Effector CD4-positive, alpha-beta T cell (primary cell): Measurements from ENCODE around the gene BAG1.

Experiments used
- DNase-seq: peaks from one replicate; pipeline ENCODE4 v3.0.0-alpha.2; 2020

The BAG1 gene

DNA sequence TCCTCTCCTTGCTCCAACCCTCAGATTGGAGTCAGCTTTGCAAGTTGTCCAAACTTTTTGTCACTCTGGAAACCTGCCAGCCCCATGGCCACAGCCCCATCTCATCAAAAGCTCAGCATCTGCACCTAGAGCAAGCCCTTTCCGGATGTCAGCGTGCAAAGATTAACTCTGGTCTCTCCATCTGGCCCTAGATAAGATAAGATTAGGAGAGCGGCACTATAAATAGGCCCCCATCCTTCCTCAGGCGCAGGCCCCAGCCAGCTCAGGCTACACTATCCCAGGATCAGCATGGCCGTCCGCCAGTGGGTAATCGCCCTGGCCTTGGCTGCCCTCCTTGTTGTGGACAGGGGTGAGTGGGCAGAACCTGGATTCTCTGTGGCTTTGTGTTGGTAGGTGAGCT lies 24.6 kb downstream of the BAG1 start, which contains the start of gene SPINK4:
Gene SPINK4 (plus strand): TSS at position 247 of the 400 bp plus-strand sequence. CDS start 42 bp downstream, at position 289.
- DNase-seq, result no peak

DNA sequence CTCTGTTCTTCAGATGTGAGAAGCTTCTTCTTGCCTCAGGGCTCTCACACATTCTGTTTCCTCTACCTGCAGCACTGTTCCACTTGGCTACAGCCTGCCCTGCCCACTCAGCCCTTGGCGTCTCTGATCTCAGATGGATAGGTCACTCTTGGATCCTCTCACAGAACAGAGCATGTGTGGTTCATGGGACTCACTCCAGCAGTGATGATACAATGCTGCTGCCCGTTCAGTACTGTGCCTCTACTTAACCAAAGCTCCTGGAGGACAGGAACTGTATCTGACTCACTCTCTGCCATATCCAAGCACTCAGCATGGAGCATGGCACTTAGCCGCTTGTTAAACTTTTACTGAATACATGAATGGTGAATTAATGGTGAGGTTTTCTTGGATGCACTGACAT lies 27.9 kb downstream of the BAG1 start:
- no peak for DNase-seq

DNA sequence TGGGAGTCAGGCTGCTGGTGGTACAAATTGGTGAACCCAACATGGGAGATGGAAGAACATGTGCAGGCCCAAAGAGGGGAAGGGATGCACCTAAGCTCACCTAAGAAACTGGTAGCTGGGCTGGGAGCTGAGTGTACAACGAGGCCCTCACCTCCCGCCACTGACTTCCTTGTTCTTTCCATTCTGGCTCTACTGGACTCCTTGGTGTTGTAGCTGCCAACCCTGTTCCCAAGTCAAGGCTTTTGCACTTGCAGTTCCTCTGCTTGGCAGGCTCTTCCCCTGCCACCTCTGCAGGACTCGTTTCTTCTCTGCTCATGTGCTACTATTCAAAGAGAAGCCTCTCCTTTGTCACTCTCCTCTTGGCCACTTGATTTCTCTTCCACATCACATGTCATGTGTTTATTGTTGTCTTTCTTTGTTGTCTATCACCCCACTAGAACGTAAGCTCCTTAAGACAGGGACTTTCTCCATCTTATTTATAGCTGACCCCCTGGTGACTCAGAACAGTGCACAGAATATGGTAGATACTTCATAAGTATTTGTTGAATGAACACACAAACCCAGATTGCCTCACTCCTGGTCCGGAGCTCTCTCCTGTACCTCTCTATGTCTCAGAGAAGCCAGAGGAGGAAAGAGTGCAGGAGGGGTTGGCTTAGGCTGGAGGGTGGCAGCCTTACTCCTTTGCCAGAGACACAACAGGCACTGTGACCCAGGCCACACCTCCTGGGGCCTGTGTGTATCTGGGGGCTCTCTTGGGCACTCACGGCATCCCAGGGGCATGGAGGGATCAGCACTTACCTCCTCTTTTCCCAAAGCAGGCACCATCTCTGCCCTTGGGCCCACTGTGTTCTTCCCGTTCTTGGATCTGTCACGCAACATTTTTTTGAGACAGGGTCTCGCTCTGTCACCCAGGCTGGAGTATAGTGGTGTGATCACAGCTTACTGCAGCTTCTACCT lies 29.7 kb downstream of the BAG1 start:
- DNase-seq, result no peak

DNA sequence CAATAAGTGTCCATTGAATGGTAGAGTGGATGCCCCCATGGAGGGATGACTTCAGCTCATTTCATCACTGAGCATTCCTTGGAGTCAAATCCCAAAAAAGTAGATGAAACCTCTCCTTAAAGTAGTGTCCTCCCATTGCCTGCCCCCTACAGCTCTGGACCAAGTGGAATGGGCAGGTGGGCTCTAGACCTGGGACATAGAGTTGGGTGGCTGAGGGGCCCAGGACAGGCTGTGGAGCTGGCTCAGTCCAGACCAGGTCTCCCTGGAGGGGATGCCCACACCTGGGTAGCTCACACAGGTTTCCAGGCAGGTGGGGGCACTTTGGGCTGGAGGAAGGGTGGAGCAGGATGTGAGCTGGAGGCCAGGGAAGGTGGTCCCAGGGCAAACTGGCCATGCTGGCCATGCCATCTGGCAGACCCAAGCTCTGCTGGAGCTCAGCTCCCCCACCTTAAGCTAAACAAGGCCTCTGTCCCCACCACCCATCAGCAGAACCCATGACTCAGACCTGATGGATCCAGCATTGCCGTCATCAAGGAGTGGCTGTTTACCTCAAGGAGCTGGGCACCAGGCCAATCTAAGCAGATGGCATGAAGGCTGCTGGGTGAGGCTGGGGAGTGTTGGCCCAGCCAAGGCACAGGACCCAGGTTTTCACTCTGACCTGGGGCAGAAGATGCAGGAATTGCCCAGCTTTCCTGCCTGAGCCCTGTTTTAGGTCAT lies 30.7 kb downstream of the BAG1 start:
- DNase-seq, result no peak

DNA sequence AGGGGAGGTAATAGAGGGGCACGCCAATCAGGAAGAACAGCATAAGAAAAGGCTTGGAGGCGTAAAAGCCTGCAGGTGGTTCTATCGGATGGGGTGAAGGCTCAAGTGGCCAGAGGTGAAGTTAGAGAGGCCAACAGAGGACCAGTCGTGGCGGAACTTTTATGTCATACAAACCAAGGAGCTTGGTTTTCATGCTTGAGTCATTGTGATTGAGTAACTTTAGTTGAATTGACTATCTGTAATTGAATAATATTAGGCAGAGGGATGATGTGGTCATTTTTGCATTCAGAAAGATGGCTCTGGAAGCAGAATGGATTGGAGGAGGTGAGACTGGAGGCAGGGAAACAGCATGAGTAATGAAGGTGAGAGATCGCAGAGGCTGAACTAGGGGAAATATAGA lies 31.7 kb downstream of the BAG1 start:
- no peak for DNase-seq

DNA sequence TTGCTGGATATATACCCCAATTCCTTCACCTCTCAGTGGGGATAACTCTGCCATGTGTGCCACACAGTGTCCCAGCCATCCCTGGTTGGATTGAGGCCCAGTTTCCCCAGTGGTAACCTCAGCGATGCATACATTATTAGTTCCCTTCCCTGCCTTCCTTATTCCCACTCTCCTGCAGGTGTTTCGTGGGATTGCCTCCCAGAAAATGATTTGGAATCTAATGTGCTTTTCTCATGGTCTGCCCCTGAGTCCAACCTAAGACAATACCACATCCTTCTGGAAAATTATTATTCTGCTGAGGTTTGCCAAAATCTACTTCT lies 32.9 kb downstream of the BAG1 start:
- no peak for DNase-seq

DNA sequence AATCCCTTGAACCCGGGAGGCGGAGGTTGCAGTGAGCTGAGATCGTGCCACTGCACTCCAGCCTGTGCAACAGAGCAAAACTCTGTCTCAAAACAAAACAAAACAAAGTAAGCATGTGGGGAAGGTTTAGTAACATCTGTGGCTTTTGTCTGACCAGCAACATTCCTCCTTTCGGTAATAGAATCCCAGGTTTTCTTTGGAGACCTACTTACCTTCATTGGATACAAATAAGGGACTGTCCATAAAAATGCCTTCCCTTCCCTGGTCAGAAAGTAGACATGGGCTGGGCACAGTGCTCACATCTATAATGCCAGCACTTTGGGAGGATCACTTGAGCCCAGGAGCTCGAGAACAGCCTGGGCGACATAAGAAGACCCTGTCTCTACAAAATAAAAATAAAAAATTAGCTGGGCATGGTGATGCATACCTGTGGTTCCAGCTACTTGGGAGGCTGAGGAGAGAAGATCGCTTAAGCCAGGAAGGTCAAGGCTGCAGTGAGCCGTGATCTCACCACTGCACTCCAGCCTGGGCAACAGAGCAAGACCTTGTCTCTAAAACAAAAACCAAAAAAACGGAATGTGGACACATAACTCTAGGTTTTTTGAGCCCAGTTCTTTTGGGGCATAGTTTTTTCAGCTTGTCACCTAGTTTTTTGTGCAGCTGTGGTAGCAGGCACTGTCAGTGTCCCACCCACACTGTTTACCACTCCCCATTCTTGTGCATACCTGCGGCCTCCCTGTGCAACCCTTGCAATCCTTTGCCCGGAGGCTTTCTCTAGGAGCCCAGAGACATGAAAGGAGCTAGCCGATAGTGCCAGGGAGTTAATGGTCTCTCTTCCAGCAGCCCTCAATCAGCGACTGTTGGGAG lies 33.5 kb downstream of the BAG1 start:
- DNase-seq, result no peak

DNA sequence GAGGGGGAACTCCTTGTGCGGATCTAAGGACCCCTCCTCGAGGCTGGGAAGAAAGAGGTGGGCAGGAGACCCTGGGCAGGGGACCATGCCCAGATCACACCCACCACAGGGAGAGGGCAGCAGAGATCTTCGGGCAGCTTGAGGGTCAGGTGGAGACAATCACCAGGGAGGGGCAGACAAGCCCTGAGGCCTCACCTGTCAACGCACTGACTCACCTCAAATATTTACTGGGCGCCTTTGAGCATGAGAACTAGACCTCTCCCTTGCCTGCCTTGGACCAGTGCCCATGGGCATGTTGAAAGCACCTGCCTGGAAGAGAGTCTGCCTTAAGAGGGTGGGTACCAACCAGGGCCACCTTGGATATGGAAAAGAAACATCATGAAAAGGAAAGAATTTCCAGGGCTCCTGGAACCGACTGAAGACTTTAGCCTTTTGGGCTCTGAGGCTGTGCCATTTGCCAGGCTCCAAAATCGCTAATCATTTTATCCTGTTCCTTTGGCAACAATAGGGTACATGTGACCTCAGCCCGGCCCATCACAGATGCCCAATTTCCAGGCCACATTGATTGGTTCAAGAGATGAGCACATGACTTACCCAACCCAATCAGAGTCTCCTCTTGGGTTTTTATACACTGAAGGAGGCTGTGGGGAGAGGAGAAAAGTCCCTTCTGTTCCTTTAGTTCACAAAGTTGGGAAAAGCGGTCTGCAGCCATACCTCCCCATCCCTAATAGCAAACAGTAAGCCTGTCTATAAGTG lies 35.0 kb downstream of the BAG1 start:
- no peak for DNase-seq

DNA sequence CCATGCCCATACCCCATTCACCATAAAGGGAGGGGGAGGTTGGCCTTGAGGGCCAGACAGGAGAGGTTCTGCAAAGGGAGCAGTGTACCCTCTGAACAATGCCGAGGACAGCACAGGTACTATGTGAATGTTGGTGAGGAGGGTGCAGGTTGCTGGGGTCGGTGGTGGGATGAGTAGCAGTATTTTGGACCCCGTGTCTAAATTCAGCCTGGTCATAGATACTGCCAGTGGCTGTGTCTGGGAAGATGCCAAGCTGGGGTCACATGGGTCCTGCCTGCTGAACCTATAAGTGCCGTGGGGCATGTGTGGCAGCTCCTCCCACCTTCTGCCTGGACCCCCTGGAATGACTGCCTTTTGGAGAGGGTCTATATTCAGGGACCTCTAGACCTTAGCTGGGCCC lies 35.9 kb downstream of the BAG1 start:
- DNase-seq, result no peak

DNA sequence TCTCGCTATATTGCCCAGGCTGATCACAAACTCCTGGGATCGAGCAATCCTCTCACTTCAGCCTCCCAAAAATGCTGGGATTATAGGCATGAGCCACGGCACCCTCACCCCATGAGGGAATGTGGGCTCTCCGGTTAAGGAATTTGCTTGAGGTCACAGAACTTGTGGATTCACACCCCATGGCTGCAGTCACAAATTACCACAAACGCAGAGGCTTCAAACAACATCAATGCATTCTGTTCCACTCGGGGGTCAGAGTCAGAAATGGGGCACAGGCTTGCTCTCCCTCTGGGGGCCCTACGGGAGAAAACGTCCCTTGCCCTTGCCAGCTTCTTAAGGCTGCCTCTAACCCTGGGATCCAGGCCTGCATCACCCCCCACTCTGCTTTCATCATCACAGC lies 36.8 kb downstream of the BAG1 start:
- DNase-seq, result no peak

DNA sequence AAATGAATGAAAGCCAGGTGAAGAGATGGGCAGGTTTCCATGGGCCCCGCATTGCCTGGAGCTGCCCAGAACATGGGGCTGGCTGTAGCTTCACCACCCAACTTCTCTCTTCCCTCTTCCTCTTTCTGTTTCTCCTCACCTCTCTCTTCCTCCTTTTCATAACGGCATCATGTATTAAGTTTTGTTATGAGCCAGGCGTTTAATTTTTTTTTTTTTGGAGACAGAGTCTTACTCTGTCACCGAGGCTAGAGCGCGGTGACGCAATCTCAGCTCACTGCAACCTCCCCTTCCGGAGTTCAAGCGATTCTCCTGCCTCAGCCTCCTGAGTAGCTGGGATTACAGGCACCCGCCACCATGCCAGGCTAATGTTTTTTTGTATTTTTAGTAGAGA lies 37.5 kb downstream of the BAG1 start:
- DNase-seq, result no peak

DNA sequence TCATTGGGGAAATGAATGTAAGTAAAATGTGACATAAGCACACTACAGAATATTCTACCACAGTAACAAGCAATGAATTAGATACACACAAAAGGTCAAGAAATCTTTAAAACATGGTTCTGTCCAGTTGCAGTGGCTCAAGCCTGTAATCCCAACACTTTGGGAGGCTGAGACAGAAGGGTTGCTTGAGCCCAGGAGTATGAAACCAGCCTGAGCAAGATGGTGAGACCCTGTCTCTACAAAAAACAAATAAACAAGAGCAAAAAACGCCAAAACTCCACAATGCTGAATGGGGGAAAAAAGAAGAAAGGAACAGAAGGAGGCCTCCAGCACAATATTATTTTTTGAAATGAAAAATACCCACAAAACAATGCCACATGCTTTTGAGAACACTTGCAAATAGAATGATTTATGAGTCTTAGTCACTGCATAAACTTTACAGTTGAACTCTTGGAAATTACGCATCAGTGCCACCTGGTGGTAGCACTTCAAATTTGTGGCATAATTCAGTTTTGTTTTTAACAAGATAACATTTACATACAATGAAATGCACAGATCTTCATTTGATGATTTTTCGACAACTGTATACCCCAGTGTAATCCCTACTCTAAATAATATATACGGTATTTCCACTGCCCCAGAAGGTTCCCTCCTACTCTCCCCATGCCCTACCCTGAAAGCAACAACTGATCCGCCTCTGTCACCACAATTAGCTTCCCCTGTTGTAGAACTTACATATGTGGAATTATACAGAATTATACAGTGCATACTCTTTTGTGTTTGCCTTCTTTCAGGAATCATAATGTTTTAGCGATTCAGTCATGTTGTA lies 39.0 kb downstream of the BAG1 start:
- peak; percentile 65 for DNase-seq

DNA sequence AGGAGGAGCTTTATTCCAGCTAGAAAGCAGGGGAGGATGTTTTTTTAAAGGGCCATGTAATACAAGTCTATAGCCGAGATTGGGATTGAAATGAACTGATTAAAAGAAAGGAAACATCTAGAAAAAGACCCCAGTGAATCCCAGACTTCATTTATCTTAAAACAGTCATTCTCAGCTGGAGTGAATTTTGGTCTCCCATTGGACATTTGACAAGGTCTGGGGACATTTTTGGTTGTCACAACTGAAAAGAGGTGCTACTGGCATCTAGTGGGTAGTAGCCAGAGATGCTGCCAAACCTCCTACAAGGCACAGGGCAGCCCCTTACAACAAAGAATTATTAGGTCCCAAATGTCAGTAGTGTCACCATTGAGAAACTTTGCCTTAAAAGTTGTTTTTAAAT lies 40.8 kb downstream of the BAG1 start:
- DNase-seq, result no peak

DNA sequence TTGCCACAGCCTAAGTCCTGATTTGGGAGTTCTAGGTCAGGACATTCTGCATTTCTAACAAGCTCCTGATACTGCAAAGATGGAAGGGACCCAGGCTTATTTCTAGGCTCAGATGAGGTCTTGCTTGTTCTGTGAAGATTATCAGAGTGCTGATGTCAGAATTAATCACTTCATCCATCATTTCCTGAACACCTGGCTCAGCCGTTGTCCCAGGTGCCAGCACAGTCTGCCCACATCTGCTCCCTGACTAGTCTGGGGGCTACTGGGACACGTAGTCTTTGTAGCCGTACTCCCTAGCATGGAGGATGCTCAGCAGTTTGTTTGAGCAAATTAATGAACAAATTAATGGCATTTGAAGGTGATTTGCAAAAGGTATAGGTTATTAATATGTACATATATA lies 42.5 kb downstream of the BAG1 start:
- no peak for DNase-seq

DNA sequence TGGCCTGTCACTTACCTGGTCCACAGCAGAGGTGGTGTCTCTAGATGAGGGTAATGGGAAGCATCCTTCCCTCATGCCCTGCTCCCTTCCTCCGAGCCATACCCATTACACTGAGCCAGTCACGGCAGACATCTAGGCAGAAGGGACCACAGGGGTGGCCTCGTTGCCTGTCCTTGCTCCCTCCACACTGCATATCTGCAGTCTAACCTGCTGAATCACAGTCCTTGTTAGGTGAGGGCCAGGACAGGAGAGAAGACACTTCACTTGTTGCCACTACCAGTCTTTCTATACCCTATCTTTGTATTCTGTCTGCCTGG lies 43.0 kb downstream of the BAG1 start:
- no peak for DNase-seq

DNA sequence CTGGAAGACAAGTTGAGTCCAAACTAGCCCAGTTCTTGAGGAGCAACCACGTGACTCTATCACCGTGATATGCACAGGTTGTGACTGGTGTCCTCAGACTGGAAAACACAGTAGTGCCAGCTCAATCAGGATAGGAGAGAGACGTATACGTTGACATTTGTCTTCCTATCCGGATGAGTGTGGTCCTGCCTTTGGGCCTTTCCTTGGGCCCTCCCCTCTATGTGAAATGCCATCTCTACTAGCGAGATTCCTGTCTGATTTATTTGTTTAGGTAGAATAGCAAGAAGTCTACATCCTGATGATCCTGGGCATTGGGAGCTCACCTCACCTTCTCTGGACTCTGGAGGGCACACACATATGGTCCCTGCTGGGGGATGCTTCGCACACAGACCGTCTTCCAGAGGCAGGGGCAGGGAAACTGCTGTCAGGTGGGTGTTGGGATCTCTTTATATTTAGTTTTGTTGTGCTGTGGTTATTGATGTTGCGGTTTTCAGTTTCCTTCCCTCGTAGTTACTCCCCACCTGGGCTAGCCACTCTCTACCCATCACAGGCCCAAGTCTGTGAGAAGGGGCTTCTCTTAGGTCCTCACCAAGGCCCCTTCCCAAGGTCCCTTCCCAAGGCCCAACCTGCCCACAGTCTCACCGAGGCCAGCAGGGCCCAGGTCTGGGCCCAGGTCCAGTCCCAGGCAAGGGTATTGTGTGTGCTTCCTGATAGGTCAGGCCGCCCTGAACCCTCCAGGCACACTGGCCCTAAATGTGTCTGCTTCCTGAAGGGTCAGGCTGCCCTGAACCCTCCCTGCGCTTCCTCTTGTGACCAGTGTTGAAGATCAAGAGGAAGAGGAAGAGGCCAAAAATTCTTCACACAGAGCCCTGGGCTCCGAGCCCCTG lies 43.6 kb downstream of the BAG1 start:
- DNase-seq, result no peak

DNA sequence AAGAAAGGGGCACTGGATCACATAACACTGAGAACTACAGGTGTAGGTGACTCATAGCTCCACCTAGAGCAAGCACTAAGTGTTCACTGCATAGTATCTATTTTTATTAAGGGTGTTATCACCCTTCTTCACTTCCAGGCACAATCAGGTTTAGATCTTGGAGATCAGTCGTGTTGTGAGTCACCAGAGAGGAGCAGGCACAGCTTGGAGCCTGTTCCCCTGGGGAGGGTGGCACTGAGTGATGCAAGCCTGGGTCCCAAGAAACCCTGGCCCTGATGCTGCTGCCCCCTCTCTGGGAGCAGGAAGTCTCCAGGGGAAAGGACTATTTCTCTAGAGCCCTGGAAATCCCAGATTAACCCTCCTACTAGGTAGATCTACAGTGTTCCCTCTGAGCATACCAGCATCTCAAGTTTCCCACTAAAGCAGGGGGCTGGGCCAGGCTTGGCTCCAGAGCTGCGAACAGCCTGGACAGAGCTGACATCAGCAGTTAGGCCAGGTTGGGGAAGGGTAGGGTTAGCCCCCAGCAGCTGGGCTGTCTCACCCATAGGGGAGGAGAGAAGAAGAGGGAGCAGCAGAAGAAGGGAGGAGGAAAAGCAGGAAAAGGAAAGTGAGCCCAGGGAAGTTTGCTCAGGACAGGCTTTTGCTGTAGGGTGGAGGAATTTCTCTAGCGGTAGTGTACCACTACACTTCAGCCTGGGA lies 52.7 kb downstream of the BAG1 start:
- DNase-seq, result no peak

DNA sequence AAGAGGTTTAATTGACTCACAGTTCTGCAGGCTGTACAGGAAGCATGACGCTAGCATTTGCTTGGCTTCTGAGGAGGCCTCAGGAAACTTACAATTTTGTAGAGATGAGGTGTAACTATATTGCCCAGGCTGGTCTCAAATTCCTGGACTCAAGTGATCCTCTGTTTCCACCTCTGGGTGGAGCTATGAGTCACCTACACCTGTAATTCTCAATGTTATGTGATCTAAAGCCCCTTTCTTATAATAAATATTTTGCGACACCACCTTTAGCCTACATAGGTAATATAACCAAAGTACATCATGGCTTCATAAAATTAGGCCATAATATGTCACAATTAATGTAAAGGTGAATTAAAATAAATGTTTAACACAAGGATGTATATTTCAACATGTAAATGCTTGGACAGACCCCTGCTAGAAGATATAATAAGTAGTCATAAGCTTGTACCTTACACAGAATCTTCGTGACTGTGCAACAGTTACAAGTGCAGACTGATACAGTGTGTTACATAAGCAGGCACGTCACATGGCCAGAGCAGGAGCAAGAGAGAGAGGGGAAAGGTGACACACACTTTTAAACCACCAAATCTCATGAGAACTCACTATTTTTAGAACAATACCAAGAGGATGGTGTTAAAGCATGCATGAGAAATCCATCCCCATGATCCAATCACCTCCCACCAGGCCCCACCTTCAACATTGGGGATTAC lies 54.3 kb downstream of the BAG1 start:
- no peak for DNase-seq

DNA sequence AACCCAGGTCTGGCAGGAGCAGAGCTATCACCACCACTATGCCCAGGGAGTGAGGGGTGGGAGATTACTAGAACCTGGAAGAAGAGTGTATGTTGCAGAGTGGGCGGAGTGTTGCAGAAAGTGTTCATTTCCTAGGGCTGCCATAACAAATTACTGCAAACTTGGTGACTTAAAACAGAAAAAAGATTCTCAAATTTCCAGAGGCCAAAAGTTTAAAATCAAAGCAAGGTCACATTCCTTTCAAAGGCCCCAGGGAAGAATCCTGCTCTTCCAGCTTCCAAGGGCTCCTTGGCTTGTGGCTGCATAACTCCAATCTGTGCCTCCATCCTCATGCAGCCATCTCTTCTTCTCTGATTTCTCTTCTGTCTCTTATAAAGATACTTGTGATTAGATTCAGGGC lies 55.1 kb downstream of the BAG1 start:
- no peak for DNase-seq
